GM23338 (cell line): ENCODE measurements around the gene GPRC5D. TPM values are rescaled to one million over a fixed set of nuclear protein-coding genes. Genes with fewer than 3 reads are reported as not detected.
A peak's percentile ranks its signal among the peaks of the same experiment; 100 is the strongest.

Experiments
- ATAC-seq: fragments of 200-7000 bp; cut with Tn5 transposase; 3 replicates; pipeline ENCODE4 v1.9.1; 2020
- DNase-seq: peaks from one replicate; pipeline ENCODE4 v3.0.0-alpha.2; 2015; ENCODE audit warnings: low spot score
- H2AFZ ChIP-seq: fragments of 200-600 bp; sonication (generic); 2 replicates; pipeline ENCODE4 v1.8.0; 2016; ENCODE audit warnings: antibody characterized with exemption, mild to moderate bottlenecking, moderate library complexity
- H3F3A ChIP-seq: fragments of 200-600 bp; sonication (generic); replicated peaks from 2 replicates; pipeline ENCODE4 v1.8.0; 2017; ENCODE audit warnings: antibody characterized with exemption, mixed run types, low read depth
- H3K27ac ChIP-seq: fragments of 200-600 bp; sonication (generic); 2 replicates; pipeline ENCODE4 v1.6.1; 2016; ENCODE audit warnings: low read depth
- H3K27me3 ChIP-seq: fragments of 200-600 bp; sonication (generic); 2 replicates; pipeline ENCODE4 v1.8.0; 2016; ENCODE audit warnings: mild to moderate bottlenecking, mixed run types, moderate library complexity; ENCODE audit not compliant: insufficient read depth
- H3K36me3 ChIP-seq: fragments of 200-600 bp; sonication (generic); 2 replicates; pipeline ENCODE4 v1.8.0; 2016; ENCODE audit warnings: mild to moderate bottlenecking; ENCODE audit not compliant: insufficient read depth
- H3K4me1 ChIP-seq: fragments of 200-600 bp; sonication (generic); 2 replicates; pipeline ENCODE4 v1.8.0; 2016; ENCODE audit warnings: mild to moderate bottlenecking, moderate library complexity; ENCODE audit not compliant: insufficient read depth
- H3K4me2 ChIP-seq: fragments of 200-600 bp; sonication (generic); 2 replicates; pipeline ENCODE4 v1.7.1; 2017; ENCODE audit warnings: mixed run types
- H3K4me3 ChIP-seq: fragments of 200-600 bp; sonication (generic); 2 replicates; pipeline ENCODE4 v1.6.1; 2016; ENCODE audit warnings: mixed run types
- H3K79me2 ChIP-seq: fragments of 200-600 bp; sonication (generic); replicated peaks from 2 replicates; pipeline ENCODE4 v1.8.0; 2017; ENCODE audit warnings: mild to moderate bottlenecking; ENCODE audit not compliant: insufficient read depth
- H3K9me2 ChIP-seq: fragments of 200-600 bp; sonication (generic); 2 replicates; pipeline ENCODE4 v1.8.0; 2017; ENCODE audit not compliant: insufficient read depth
- H4K20me1 ChIP-seq: fragments of 200-600 bp; sonication (generic); replicated peaks from 2 replicates; pipeline ENCODE4 v1.8.0; 2017; ENCODE audit warnings: mild to moderate bottlenecking; ENCODE audit not compliant: insufficient read depth
- H3K27ac Mint-ChIP-seq: 2 replicates; pipeline ENCODE4 v1.8.0; 2020; ENCODE audit warnings: inconsistent platforms, mild to moderate bottlenecking, moderate library complexity, mixed read lengths
- H3K27me3 Mint-ChIP-seq: 3 replicates; pipeline ENCODE4 v1.8.0; 2022; ENCODE audit warnings: low read depth, mild to moderate bottlenecking, moderate library complexity, mixed read lengths, inconsistent platforms; ENCODE audit not compliant: insufficient read depth, poor library complexity
- H3K36me3 Mint-ChIP-seq: 3 replicates; pipeline ENCODE4 v1.8.0; 2021; ENCODE audit warnings: low read depth, mild to moderate bottlenecking, inconsistent platforms, moderate library complexity, mixed read lengths
- H3K4me1 Mint-ChIP-seq: 3 replicates; pipeline ENCODE4 v1.8.0; 2020; ENCODE audit warnings: mild to moderate bottlenecking, inconsistent platforms, mixed read lengths
- H3K4me3 Mint-ChIP-seq: 3 replicates; pipeline ENCODE4 v1.8.0; 2021; ENCODE audit warnings: moderate library complexity, mild to moderate bottlenecking, inconsistent platforms, mixed read lengths
- H3K9me3 Mint-ChIP-seq: 3 replicates; pipeline ENCODE4 v1.8.0; 2020; ENCODE audit warnings: moderate library complexity, mild to moderate bottlenecking, inconsistent platforms, mixed read lengths
- EZH2 ChIP-seq: fragments of 200-600 bp; sonication (generic); IDR thresholded peaks from one replicate; pipeline ENCODE4 v1.8.0; 2017; ENCODE audit warnings: antibody characterized with exemption, mild to moderate bottlenecking, low read depth; ENCODE audit not compliant: unreplicated experiment
- JUNB ChIP-seq: IDR thresholded peaks from one replicate; pipeline ENCODE4 v1.6.1; 2016; ENCODE audit warnings: antibody characterized with exemption; ENCODE audit not compliant: unreplicated experiment
- POLR2AphosphoS5 ChIP-seq: IDR thresholded peaks from 2 replicates; pipeline ENCODE4 v1.6.1; 2016; ENCODE audit warnings: antibody characterized with exemption, low read depth
- STAT1 ChIP-seq: IDR thresholded peaks from one replicate; pipeline ENCODE4 v1.6.1; 2016; ENCODE audit warnings: antibody characterized with exemption; ENCODE audit not compliant: unreplicated experiment
- ZNF114 ChIP-seq: fragments of 250-450 bp; sonication (Bioruptor Pico); IDR thresholded peaks from 2 replicates; pipeline ENCODE4 v1.5.0; 2020; ENCODE audit warnings: mild to moderate bottlenecking, moderate library complexity
- ZNF331 ChIP-seq: fragments of 250-450 bp; sonication (Bioruptor Pico); IDR thresholded peaks from 2 replicates; pipeline ENCODE4 v1.5.0; 2020; ENCODE audit warnings: low read depth, mild to moderate bottlenecking, moderate library complexity
- polyA plus RNA-seq: library from polyadenylated mRNA; unstranded; fragments of >200 nt; fragmentation: Nextera tagmentation; extraction: Ambion mirVana; gene quantifications from 2 replicates; pipeline ENCODE4 v1.2.1, GENCODE V29; 2016
- total RNA-seq: library from RNA; depleted of rRNA; stranded (reverse); fragments of >200 nt; shearing (Covaris generic); gene quantifications from 2 replicates; pipeline ENCODE4 v1.2.3, GENCODE V29; 2014
- TF ChIP-seq, protein P1 (sequence below): IDR thresholded peaks from 2 replicates; pipeline ENCODE4 v1.6.1; 2016; ENCODE audit warnings: antibody characterized with exemption
- TF ChIP-seq, protein P2 (sequence below): IDR thresholded peaks from one replicate; pipeline ENCODE4 v1.6.1; 2018; ENCODE audit warnings: antibody characterized with exemption; ENCODE audit not compliant: unreplicated experiment
- TF ChIP-seq, protein P3 (sequence below), 2 experiments: fragments of 200-600 bp in 1 of 2; sonication (generic) in 1 of 2; conservative IDR thresholded peaks; 2 replicates each; pipeline versions ENCODE4 v1.5.1 to v1.6.1; 2016 to 2017; ENCODE audit warnings: antibody characterized with exemption in 2 of 2, low read depth in 2 of 2, mild to moderate bottlenecking in 2 of 2, moderate library complexity in 1 of 2

The GPRC5D gene
- total and polyA plus RNA-seq, 2 experiments from 2014 or later, result not detected

DNA sequence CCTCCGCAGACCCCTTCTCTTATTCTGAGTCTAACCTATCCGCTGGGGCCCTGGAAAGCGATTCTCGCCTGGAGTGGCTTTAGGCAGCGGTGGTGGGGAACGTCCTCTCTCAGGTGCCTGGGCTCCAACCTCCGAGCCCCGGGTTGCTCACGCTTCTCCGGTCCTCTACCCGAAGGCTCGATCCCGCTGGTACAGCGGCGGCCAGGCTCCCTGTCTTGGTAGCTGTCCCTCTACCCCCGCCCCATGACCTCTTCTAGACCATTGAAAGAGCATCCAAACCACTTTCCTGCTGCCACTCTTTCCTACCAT is 48.6 kb upstream of the GPRC5D start:
- Histone ChIP-seq H3K36me3 (no peaks in the 10 kb centered on the region), H2AFZ (peak overlapping the region; percentile 94), H3F3A (0 out of 2 replicates have a peak, but pooled peaks cover 6% of the 10 kb centered on the region), H3K9me2 (no peaks in the 10 kb centered on the region), H3K4me3 (peak overlapping the region; percentile 90), H3K4me2 (peak overlapping the region; percentile 100), H3K27ac (0 out of 2 replicates have a peak overlapping the region, but pooled peaks have one; percentile 50), H3K27me3 (peaks cover 21% of the 10 kb centered on the region), H3K4me1 (peaks cover 33% of the 10 kb centered on the region), H3K79me2 (peaks cover 23% of the 10 kb centered on the region), H4K20me1 (no peaks in the 10 kb centered on the region; the same call in none of the 2 replicates)
- DNase-seq, result peak; percentile 64
- Mint-ChIP-seq H3K27ac (peak overlapping the region; percentile 41), H3K27me3 (peaks cover 22% of the 10 kb centered on the region), H3K4me3 (peak overlapping the region; percentile 84), H3K36me3 (peaks cover 5% of the 10 kb centered on the region; the same call in 2 of the 3 replicates), H3K4me1 (peaks cover 44% of the 10 kb centered on the region), H3K9me3 (peaks cover 8% of the 10 kb centered on the region; the same call in 1 of the 3 replicates)
- TF ChIP-seq EZH2, result no peak
- TF ChIP-seq, protein P1, sequence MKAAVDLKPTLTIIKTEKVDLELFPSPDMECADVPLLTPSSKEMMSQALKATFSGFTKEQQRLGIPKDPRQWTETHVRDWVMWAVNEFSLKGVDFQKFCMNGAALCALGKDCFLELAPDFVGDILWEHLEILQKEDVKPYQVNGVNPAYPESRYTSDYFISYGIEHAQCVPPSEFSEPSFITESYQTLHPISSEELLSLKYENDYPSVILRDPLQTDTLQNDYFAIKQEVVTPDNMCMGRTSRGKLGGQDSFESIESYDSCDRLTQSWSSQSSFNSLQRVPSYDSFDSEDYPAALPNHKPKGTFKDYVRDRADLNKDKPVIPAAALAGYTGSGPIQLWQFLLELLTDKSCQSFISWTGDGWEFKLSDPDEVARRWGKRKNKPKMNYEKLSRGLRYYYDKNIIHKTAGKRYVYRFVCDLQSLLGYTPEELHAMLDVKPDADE, result no peak
- no peak for TF ChIP-seq STAT1
- no peak for TF ChIP-seq POLR2AphosphoS5
- TF ChIP-seq, protein P2, sequence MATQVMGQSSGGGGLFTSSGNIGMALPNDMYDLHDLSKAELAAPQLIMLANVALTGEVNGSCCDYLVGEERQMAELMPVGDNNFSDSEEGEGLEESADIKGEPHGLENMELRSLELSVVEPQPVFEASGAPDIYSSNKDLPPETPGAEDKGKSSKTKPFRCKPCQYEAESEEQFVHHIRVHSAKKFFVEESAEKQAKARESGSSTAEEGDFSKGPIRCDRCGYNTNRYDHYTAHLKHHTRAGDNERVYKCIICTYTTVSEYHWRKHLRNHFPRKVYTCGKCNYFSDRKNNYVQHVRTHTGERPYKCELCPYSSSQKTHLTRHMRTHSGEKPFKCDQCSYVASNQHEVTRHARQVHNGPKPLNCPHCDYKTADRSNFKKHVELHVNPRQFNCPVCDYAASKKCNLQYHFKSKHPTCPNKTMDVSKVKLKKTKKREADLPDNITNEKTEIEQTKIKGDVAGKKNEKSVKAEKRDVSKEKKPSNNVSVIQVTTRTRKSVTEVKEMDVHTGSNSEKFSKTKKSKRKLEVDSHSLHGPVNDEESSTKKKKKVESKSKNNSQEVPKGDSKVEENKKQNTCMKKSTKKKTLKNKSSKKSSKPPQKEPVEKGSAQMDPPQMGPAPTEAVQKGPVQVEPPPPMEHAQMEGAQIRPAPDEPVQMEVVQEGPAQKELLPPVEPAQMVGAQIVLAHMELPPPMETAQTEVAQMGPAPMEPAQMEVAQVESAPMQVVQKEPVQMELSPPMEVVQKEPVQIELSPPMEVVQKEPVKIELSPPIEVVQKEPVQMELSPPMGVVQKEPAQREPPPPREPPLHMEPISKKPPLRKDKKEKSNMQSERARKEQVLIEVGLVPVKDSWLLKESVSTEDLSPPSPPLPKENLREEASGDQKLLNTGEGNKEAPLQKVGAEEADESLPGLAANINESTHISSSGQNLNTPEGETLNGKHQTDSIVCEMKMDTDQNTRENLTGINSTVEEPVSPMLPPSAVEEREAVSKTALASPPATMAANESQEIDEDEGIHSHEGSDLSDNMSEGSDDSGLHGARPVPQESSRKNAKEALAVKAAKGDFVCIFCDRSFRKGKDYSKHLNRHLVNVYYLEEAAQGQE, result no peak
- no peak for TF ChIP-seq JUNB
- TF ChIP-seq ZNF114 (CRISPR knock-in tag), result no peak
- ATAC-seq, result peak; percentile 48

DNA sequence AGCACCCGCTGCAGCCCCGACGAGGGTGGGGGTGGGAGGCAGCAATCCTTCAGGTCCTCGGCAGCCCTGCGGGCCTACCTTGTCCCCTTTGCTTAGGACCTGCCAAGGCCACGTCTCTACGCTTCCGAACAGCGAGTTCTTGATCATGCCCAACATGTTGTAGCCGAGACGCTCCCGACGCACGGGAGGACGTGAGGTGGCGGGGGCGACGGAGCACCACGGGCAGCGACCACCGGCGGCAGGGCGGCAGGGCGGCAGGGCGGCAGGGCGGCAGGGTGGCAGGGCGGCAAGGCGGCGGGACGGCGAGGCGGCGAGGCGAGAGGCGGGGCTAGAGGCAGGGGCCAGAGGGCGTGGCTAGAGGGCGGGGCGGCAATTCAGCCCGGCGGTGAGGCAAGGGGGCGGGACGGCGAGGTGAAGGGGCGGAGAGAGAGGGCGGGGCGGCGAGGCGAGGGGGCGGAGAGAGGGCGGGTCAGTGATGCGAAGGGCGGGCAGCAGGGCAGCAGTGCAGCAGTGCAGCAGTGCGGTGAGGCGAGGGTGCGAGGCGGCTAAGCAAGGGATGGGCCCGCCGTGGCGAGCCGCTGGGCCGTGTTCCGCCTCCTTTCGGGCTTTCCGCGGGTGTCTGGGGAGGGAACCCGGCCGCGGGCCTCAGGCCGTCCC is 48.1 kb upstream of the GPRC5D start, which contains the start of gene HEBP1:
Gene HEBP1, minus strand, starts transcription at position 307 of the 657 bp plus-strand sequence. Its CDS starts 151 bp downstream, at position 156.
- H3K79me2 ChIP-seq, result peaks cover 23% of the 10 kb centered on the region
- Mint-ChIP-seq H3K4me1 (peaks cover 44% of the 10 kb centered on the region), H3K36me3 (peaks cover 5% of the 10 kb centered on the region; the same call in 2 of the 3 replicates), H3K27ac (peak within 1 kb of the TSS; percentile 61), H3K27me3 (peaks cover 20% of the 10 kb centered on the region), H3K9me3 (peaks cover 8% of the 10 kb centered on the region; the same call in 1 of the 3 replicates), H3K4me3 (peak within 1 kb of the TSS; percentile 84)
- peaks cover 29% of the 10 kb centered on the region for H3K4me1 ChIP-seq
- no peaks in the 10 kb centered on the region for H3K36me3 ChIP-seq
- peak within 1 kb of the TSS; percentile 90 for H3K4me3 ChIP-seq
- peak within 1 kb of the TSS; percentile 94 for H2AFZ ChIP-seq
- ATAC-seq, result peak; percentile 84
- peak; percentile 94 for DNase-seq
- H3F3A ChIP-seq, result 0 out of 2 replicates have a peak, but pooled peaks cover 6% of the 10 kb centered on the region
- no peaks in the 10 kb centered on the region for H3K9me2 ChIP-seq
- H3K27ac ChIP-seq, result 0 out of 2 replicates have a peak within 1 kb of the TSS, but pooled peaks have one; percentile 50
- TF ChIP-seq, protein P3, sequence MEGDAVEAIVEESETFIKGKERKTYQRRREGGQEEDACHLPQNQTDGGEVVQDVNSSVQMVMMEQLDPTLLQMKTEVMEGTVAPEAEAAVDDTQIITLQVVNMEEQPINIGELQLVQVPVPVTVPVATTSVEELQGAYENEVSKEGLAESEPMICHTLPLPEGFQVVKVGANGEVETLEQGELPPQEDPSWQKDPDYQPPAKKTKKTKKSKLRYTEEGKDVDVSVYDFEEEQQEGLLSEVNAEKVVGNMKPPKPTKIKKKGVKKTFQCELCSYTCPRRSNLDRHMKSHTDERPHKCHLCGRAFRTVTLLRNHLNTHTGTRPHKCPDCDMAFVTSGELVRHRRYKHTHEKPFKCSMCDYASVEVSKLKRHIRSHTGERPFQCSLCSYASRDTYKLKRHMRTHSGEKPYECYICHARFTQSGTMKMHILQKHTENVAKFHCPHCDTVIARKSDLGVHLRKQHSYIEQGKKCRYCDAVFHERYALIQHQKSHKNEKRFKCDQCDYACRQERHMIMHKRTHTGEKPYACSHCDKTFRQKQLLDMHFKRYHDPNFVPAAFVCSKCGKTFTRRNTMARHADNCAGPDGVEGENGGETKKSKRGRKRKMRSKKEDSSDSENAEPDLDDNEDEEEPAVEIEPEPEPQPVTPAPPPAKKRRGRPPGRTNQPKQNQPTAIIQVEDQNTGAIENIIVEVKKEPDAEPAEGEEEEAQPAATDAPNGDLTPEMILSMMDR (conservative IDR thresholded peaks at IDR 0.05; ENCODE audit: low read depth in 2 of 2), result no peak
- TF ChIP-seq ZNF331 (CRISPR knock-in tag) (no peak), POLR2AphosphoS5 (peak; percentile 90), EZH2 (no peak)
- peaks cover 21% of the 10 kb centered on the region for H3K27me3 ChIP-seq
- peak within 1 kb of the TSS; percentile 100 for H3K4me2 ChIP-seq
- H4K20me1 ChIP-seq, result peaks cover 2% of the 10 kb centered on the region
